GM12872 (cell line): ENCODE measurements around the gene FAM217B.

Experiments
- CTCF ChIP-seq: IDR thresholded peaks from 3 replicates; pipeline ENCODE4 v1.5.1; 2011; ENCODE audit warnings: low read depth, mild to moderate bottlenecking, low read length, moderate library complexity; ENCODE audit not compliant: insufficient read depth

Gene FAM217B

GRCh38 chr20:59961423-59961822 lies 21.2 kb downstream of the FAM217B start:
- TF ChIP-seq CTCF, result no peak

GRCh38 chr20:59962155-59962554 lies 22.0 kb downstream of the FAM217B start:
- TF ChIP-seq CTCF, result no peak

- no peak for TF ChIP-seq CTCF
Observed at GRCh38 chr20:59966428-59966827, 26.2 kb downstream of the FAM217B start.

- TF ChIP-seq CTCF, result no peak
Observed at GRCh38 chr20:59971428-59971827, 31.2 kb downstream of the FAM217B start.

- TF ChIP-seq CTCF, result no peak
Observed at GRCh38 chr20:59972037-59972801, 32.0 kb downstream of the FAM217B start.

GRCh38 chr20:59976156-59976782 lies 36.1 kb downstream of the FAM217B start:
- TF ChIP-seq CTCF, result no peak

- no peak for TF ChIP-seq CTCF
Observed at GRCh38 chr20:59977086-59977485, 36.9 kb downstream of the FAM217B start.
